22Rv1 (cell line): ENCODE measurements around the gene ZC3H12A.

Experiments
- H3K27ac ChIP-seq: fragments of 450-650 bp; 2 replicates; pipeline ENCODE4 v1.5.1; 2017
- CTCF ChIP-seq: fragments of 450-650 bp; IDR thresholded peaks from 2 replicates; pipeline ENCODE4 v1.5.1; 2017; ENCODE audit warnings: mild to moderate bottlenecking
- ZFX ChIP-seq: fragments of 450-650 bp; IDR thresholded peaks from 2 replicates; pipeline ENCODE4 v1.6.1; 2017; ENCODE audit warnings: antibody characterized with exemption, borderline replicate concordance

Gene ZC3H12A

GRCh38 chr1:37533317-37534093, 59.1 kb downstream of the ZC3H12A start:
- H3K27ac ChIP-seq = peak overlapping the region; percentile 66
- TF ChIP-seq CTCF = no peak
- no peak for TF ChIP-seq ZFX
